Lung (tissue), 12 donors: ENCODE results near the gene NPIPB6. TPM values are rescaled to one million over a fixed set of nuclear protein-coding genes. Genes with fewer than 3 reads are reported as not detected.
A peak's percentile ranks its signal among the peaks of the same experiment; 100 is the strongest.
"Not testable (repeated sequence)": the region's sequence is repeated elsewhere in the genome, so short reads cannot be mapped to it uniquely, and the experiment has no call there.

ENCODE experiments used
- ATAC-seq: fragments of 200-7000 bp; cut with Tn5 transposase; one replicate; pipeline ENCODE4 v1.9.1; 2020; ENCODE audit warnings: moderate number of reproducible peaks; ENCODE audit not compliant: insufficient read depth, low FRiP score
- DNase-seq, 3 donors: peaks; one replicate each; pipeline ENCODE4 v3.0.0-alpha.2; 2013 to 2017
- H3K27ac ChIP-seq, 2 donors: one replicate each; pipeline ENCODE4 v1.5.1; 2013; ENCODE audit warnings: mild to moderate bottlenecking in 2 of 2, moderate library complexity in 2 of 2, control low read depth in 1 of 2, inconsistent platforms in 1 of 2, low read depth in 1 of 2, low read length in 1 of 2
- H3K27me3 ChIP-seq, 3 donors: one replicate each; pipeline ENCODE4 v1.5.1; 2013; ENCODE audit warnings: low read length in 2 of 3; ENCODE audit not compliant: control insufficient read depth in 3 of 3, insufficient read depth in 3 of 3
- H3K36me3 ChIP-seq, 4 donors: one replicate each; pipeline ENCODE4 v1.5.1; 2013; ENCODE audit warnings: low read length in 4 of 4, mild to moderate bottlenecking in 1 of 4, moderate library complexity in 1 of 4; ENCODE audit not compliant: control insufficient read depth in 4 of 4, insufficient read depth in 4 of 4
- H3K4me1 ChIP-seq, 5 donors: one replicate each; pipeline ENCODE4 v1.5.1; 2013; ENCODE audit warnings: low read length in 5 of 5, mild to moderate bottlenecking in 2 of 5, moderate library complexity in 1 of 5; ENCODE audit not compliant: control insufficient read depth in 5 of 5, insufficient read depth in 5 of 5
- H3K4me3 ChIP-seq: one replicate; pipeline ENCODE4 v1.5.1; 2013; ENCODE audit warnings: mild to moderate bottlenecking, control low read depth, moderate library complexity
- H3K9ac ChIP-seq, 2 donors: one replicate each; pipeline ENCODE4 v1.5.1; 2013; ENCODE audit warnings: low read length in 2 of 2, control low read depth in 1 of 2; ENCODE audit not compliant: insufficient read depth in 1 of 2
- H3K9me3 ChIP-seq, 4 donors: one replicate each; pipeline ENCODE4 v1.5.1; 2013; ENCODE audit warnings: low read length in 3 of 4, mild to moderate bottlenecking in 1 of 4, moderate library complexity in 1 of 4; ENCODE audit not compliant: control insufficient read depth in 4 of 4, insufficient read depth in 3 of 4
- WGBS, 2 donors: extraction: QIAGEN DNeasy Blood & Tissue Kit; methylation state at CpG; one replicate each; pipeline ENCODE4 v1.1.7; 2013; 5-methylcytosine and 5-hydroxymethylcytosine counted together
- polyA plus RNA-seq, 2 donors: library from polyadenylated mRNA; stranded (reverse); fragments of 200-250 nt; gene quantifications; one replicate each; pipeline ENCODE4 v1.2.1, GENCODE V29; 2013
- total RNA-seq, 2 donors: library from RNA; depleted of rRNA in 1 of 2; stranded (reverse); fragments of >200 nt in 1 of 2; gene quantifications; one replicate each; pipeline ENCODE4 v1.2.1, GENCODE V29; 2014 to 2021
- TF ChIP-seq, protein P1 (sequence below): IDR thresholded peaks from 2 replicates; pipeline ENCODE4 v1.5.1; 2012; ENCODE audit warnings: mild to moderate bottlenecking; ENCODE audit errors: control extremely low read depth, extremely low read depth
- donor health status: control.
- donor health status: control.
- donor health status: Bipolar disorder and iron deficiency.
- donor health status: healthy.
- donor health status: DM: yes; HTN: yes; CAD: no.

Gene NPIPB6
- total and polyA plus RNA-seq, 4 donors = 0.14 to 6.1 (median 1.4) TPM

- H3K27me3 ChIP-seq, H3K36me3 ChIP-seq, H3K4me3 ChIP-seq, H3K27ac ChIP-seq, DNase-seq, H3K9me3 ChIP-seq, ATAC-seq, H3K4me1 ChIP-seq, H3K9ac ChIP-seq: not testable (repeated sequence)
- 73 to 75% methylated on average over 2 of the region's 2 CpGs for WGBS, 2 donors
Measured at GRCh38 chr16:28330981-28331380, 32.3 kb downstream of the NPIPB6 start.

GRCh38 chr16:28330232-28330631, 33.1 kb downstream of the NPIPB6 start:
- H3K27me3 ChIP-seq, H3K9ac ChIP-seq, H3K4me1 ChIP-seq, H3K4me3 ChIP-seq, H3K27ac ChIP-seq, H3K9me3 ChIP-seq, H3K36me3 ChIP-seq, ATAC-seq: not testable (repeated sequence)
- DNase-seq = peak in 2 of 3 donors; percentile 11
- WGBS, 2 donors = 29 to 50% methylated on average over 8 to 9 of the region's 9 CpGs

GRCh38 chr16:28326881-28327610, 36.3 kb downstream of the NPIPB6 start:
- 53 to 58% methylated on average over 12 of the region's 12 CpGs for WGBS, 2 donors
- Histone ChIP-seq H3K9me3 (no peaks in the 10 kb centered on the region), H3K4me1 (no peaks in the 10 kb centered on the region), H3K27ac (no peak overlapping the region), H3K4me3 (no peak overlapping the region), H3K27me3 (no peaks in the 10 kb centered on the region), H3K36me3 (no peaks in the 10 kb centered on the region), H3K9ac (no peak overlapping the region)
- peak; percentile 56 for ATAC-seq
- DNase-seq = peak; percentile 45 to 56 (median 47)
- TF ChIP-seq, protein P1, sequence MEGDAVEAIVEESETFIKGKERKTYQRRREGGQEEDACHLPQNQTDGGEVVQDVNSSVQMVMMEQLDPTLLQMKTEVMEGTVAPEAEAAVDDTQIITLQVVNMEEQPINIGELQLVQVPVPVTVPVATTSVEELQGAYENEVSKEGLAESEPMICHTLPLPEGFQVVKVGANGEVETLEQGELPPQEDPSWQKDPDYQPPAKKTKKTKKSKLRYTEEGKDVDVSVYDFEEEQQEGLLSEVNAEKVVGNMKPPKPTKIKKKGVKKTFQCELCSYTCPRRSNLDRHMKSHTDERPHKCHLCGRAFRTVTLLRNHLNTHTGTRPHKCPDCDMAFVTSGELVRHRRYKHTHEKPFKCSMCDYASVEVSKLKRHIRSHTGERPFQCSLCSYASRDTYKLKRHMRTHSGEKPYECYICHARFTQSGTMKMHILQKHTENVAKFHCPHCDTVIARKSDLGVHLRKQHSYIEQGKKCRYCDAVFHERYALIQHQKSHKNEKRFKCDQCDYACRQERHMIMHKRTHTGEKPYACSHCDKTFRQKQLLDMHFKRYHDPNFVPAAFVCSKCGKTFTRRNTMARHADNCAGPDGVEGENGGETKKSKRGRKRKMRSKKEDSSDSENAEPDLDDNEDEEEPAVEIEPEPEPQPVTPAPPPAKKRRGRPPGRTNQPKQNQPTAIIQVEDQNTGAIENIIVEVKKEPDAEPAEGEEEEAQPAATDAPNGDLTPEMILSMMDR = peak; percentile 53

DNA sequence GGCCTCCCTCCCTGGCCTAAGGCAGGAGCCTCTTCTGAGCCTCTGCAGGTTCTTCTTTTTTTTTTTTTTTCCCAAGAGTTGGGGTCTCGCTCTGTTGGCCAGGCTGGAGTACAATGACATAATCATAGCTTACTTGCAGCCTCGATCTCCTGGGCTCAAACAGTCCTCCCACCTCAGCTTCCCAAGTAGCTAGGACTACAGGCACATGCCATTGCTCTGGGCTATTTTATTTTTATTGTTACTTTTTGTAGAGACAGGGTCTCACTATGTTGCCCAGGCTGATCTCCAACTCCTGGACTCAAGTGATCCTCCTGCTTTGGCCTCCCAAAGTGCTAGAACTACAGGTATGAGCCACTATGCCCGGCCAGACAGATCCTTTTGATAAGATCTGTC, 38.4 kb downstream of the NPIPB6 start:
- no peaks in the 10 kb centered on the region for H3K9me3 ChIP-seq
- H3K4me3 ChIP-seq = no peak overlapping the region
- WGBS, 2 donors = 87% methylated on average over 3 of the region's 3 CpGs
- no peak overlapping the region for H3K27ac ChIP-seq
- H3K27me3 ChIP-seq = no peaks in the 10 kb centered on the region
- TF ChIP-seq, protein P1 = no peak
- no peak for DNase-seq
- ATAC-seq = no peak
- no peaks in the 10 kb centered on the region for H3K4me1 ChIP-seq
- no peaks in the 10 kb centered on the region for H3K36me3 ChIP-seq
- no peak overlapping the region for H3K9ac ChIP-seq
